PC-9 (cell line): Measurements from ENCODE around the gene TADA2B.

Experiments
- CTCF ChIP-seq: fragments of 200-600 bp; sonication (generic); conservative IDR thresholded peaks from 2 replicates; pipeline ENCODE4 v1.6.1; 2017; ENCODE audit warnings: mixed run types, antibody characterized with exemption, mild to moderate bottlenecking, moderate library complexity
- EZH2 ChIP-seq: fragments of 200-600 bp; sonication (generic); IDR thresholded peaks from 2 replicates; pipeline ENCODE4 v1.8.0; 2017; ENCODE audit warnings: antibody characterized with exemption, low read depth

DNA sequence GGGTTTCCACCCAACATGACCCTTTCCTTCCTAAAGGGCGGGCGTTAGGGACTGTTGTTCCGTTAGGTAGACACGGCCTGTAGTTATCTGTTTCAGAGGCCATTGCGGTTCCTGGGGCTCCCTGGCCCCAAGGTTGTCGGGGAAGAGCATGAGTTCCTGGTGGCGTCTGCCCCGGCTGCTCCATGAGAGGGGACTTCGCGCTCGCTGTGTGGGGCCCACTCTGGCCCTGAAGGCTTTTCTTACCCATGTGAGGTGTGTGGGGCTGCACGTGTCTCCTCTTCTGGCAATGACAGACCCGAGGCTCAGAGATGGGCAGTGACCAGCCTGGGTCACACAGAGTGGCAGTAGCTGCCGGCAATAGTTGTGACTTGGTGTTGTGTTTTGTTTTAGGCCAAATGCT, 9.1 kb downstream of the TADA2B start:
- TF ChIP-seq EZH2 (no peak), CTCF (no peak)
